GM23338 (cell line): ENCODE data around the gene TMEM53. TPM values are rescaled to one million over a fixed set of nuclear protein-coding genes. Genes with fewer than 3 reads are reported as not detected.

ENCODE experiments used
- ATAC-seq: fragments of 200-7000 bp; cut with Tn5 transposase; 3 replicates; pipeline ENCODE4 v1.9.1; 2020
- DNase-seq: peaks from one replicate; pipeline ENCODE4 v3.0.0-alpha.2; 2015; ENCODE audit warnings: low spot score
- H2AFZ ChIP-seq: fragments of 200-600 bp; sonication (generic); 2 replicates; pipeline ENCODE4 v1.8.0; 2016; ENCODE audit warnings: antibody characterized with exemption, mild to moderate bottlenecking, moderate library complexity
- H3F3A ChIP-seq: fragments of 200-600 bp; sonication (generic); replicated peaks from 2 replicates; pipeline ENCODE4 v1.8.0; 2017; ENCODE audit warnings: antibody characterized with exemption, mixed run types, low read depth
- H3K27ac ChIP-seq: fragments of 200-600 bp; sonication (generic); 2 replicates; pipeline ENCODE4 v1.6.1; 2016; ENCODE audit warnings: low read depth
- H3K27me3 ChIP-seq: fragments of 200-600 bp; sonication (generic); 2 replicates; pipeline ENCODE4 v1.8.0; 2016; ENCODE audit warnings: mild to moderate bottlenecking, mixed run types, moderate library complexity; ENCODE audit not compliant: insufficient read depth
- H3K36me3 ChIP-seq: fragments of 200-600 bp; sonication (generic); 2 replicates; pipeline ENCODE4 v1.8.0; 2016; ENCODE audit warnings: mild to moderate bottlenecking; ENCODE audit not compliant: insufficient read depth
- H3K4me1 ChIP-seq: fragments of 200-600 bp; sonication (generic); 2 replicates; pipeline ENCODE4 v1.8.0; 2016; ENCODE audit warnings: mild to moderate bottlenecking, moderate library complexity; ENCODE audit not compliant: insufficient read depth
- H3K4me2 ChIP-seq: fragments of 200-600 bp; sonication (generic); 2 replicates; pipeline ENCODE4 v1.7.1; 2017; ENCODE audit warnings: mixed run types
- H3K4me3 ChIP-seq: fragments of 200-600 bp; sonication (generic); 2 replicates; pipeline ENCODE4 v1.6.1; 2016; ENCODE audit warnings: mixed run types
- H3K79me2 ChIP-seq: fragments of 200-600 bp; sonication (generic); replicated peaks from 2 replicates; pipeline ENCODE4 v1.8.0; 2017; ENCODE audit warnings: mild to moderate bottlenecking; ENCODE audit not compliant: insufficient read depth
- H3K9me2 ChIP-seq: fragments of 200-600 bp; sonication (generic); 2 replicates; pipeline ENCODE4 v1.8.0; 2017; ENCODE audit not compliant: insufficient read depth
- H4K20me1 ChIP-seq: fragments of 200-600 bp; sonication (generic); replicated peaks from 2 replicates; pipeline ENCODE4 v1.8.0; 2017; ENCODE audit warnings: mild to moderate bottlenecking; ENCODE audit not compliant: insufficient read depth
- H3K27ac Mint-ChIP-seq: 2 replicates; pipeline ENCODE4 v1.8.0; 2020; ENCODE audit warnings: inconsistent platforms, mild to moderate bottlenecking, moderate library complexity, mixed read lengths
- H3K27me3 Mint-ChIP-seq: 3 replicates; pipeline ENCODE4 v1.8.0; 2022; ENCODE audit warnings: low read depth, mild to moderate bottlenecking, moderate library complexity, mixed read lengths, inconsistent platforms; ENCODE audit not compliant: insufficient read depth, poor library complexity
- H3K36me3 Mint-ChIP-seq: 3 replicates; pipeline ENCODE4 v1.8.0; 2021; ENCODE audit warnings: low read depth, mild to moderate bottlenecking, inconsistent platforms, moderate library complexity, mixed read lengths
- H3K4me1 Mint-ChIP-seq: 3 replicates; pipeline ENCODE4 v1.8.0; 2020; ENCODE audit warnings: mild to moderate bottlenecking, inconsistent platforms, mixed read lengths
- H3K4me3 Mint-ChIP-seq: 3 replicates; pipeline ENCODE4 v1.8.0; 2021; ENCODE audit warnings: moderate library complexity, mild to moderate bottlenecking, inconsistent platforms, mixed read lengths
- H3K9me3 Mint-ChIP-seq: 3 replicates; pipeline ENCODE4 v1.8.0; 2020; ENCODE audit warnings: moderate library complexity, mild to moderate bottlenecking, inconsistent platforms, mixed read lengths
- CREB1 ChIP-seq: fragments of 250-450 bp; sonication (Bioruptor Pico); IDR thresholded peaks from 2 replicates; pipeline ENCODE4 v1.5.0; 2020; ENCODE audit warnings: low read depth, mild to moderate bottlenecking, moderate library complexity
- EZH2 ChIP-seq: fragments of 200-600 bp; sonication (generic); IDR thresholded peaks from one replicate; pipeline ENCODE4 v1.8.0; 2017; ENCODE audit warnings: antibody characterized with exemption, mild to moderate bottlenecking, low read depth; ENCODE audit not compliant: unreplicated experiment
- EZH2phosphoT487 ChIP-seq: fragments of 200-600 bp; sonication (generic); IDR thresholded peaks from one replicate; pipeline ENCODE4 v1.8.1; 2018; ENCODE audit warnings: antibody characterized with exemption; ENCODE audit not compliant: unreplicated experiment
- POLR2AphosphoS5 ChIP-seq: IDR thresholded peaks from 2 replicates; pipeline ENCODE4 v1.6.1; 2016; ENCODE audit warnings: antibody characterized with exemption, low read depth
- ZNF331 ChIP-seq: fragments of 250-450 bp; sonication (Bioruptor Pico); IDR thresholded peaks from 2 replicates; pipeline ENCODE4 v1.5.0; 2020; ENCODE audit warnings: low read depth, mild to moderate bottlenecking, moderate library complexity
- ZNF462 ChIP-seq: fragments of 250-450 bp; sonication (Bioruptor Pico); IDR thresholded peaks from 2 replicates; pipeline ENCODE4 v1.5.0; 2020; ENCODE audit warnings: mild to moderate bottlenecking, moderate library complexity
- polyA plus RNA-seq: library from polyadenylated mRNA; unstranded; fragments of >200 nt; fragmentation: Nextera tagmentation; extraction: Ambion mirVana; gene quantifications from 2 replicates; pipeline ENCODE4 v1.2.1, GENCODE V29; 2016
- total RNA-seq: library from RNA; depleted of rRNA; stranded (reverse); fragments of >200 nt; shearing (Covaris generic); gene quantifications from 2 replicates; pipeline ENCODE4 v1.2.3, GENCODE V29; 2014
- TF ChIP-seq, protein P1 (sequence below): IDR thresholded peaks from 2 replicates; pipeline ENCODE4 v1.6.1; 2016; ENCODE audit warnings: antibody characterized with exemption
- TF ChIP-seq, protein P2 (sequence below): IDR thresholded peaks from one replicate; pipeline ENCODE4 v1.6.1; 2018; ENCODE audit warnings: antibody characterized with exemption; ENCODE audit not compliant: unreplicated experiment
- TF ChIP-seq, protein P3 (sequence below), 2 experiments: fragments of 200-600 bp in 1 of 2; sonication (generic) in 1 of 2; conservative IDR thresholded peaks; 2 replicates each; pipeline versions ENCODE4 v1.5.1 to v1.6.1; 2016 to 2017; ENCODE audit warnings: antibody characterized with exemption in 2 of 2, low read depth in 2 of 2, mild to moderate bottlenecking in 2 of 2, moderate library complexity in 1 of 2

Gene TMEM53
- total and polyA plus RNA-seq, 2 experiments from 2014 or later, result 15.4 to 20.8 TPM

DNA sequence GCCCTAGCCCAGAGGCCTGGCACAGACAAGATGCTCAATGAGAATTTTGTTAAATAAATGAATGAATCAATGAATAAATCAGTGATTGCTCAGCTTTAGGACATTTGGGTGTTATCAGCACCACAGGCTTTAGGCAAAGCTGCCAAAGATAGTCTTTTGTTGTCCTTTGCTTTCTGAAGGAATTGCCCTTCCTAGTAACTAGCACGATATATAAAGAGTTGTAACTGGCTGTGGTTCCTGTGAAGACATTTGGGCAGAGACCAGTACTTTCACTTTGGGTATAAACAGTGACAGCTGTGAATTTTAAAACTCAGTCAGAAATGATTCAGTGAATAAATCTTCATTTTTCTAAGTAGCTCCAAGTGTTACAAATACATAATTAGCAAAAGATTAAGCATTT lies 43.4 kb upstream of the TMEM53 start:
- H3K27ac ChIP-seq, result no peak overlapping the region
- no peaks in the 10 kb centered on the region for H3K27me3 ChIP-seq
- no peak overlapping the region for H3K4me3 ChIP-seq
- H3K4me3 Mint-ChIP-seq, result no peak overlapping the region
- H3K9me2 ChIP-seq, result no peaks in the 10 kb centered on the region
- H3K36me3 Mint-ChIP-seq, result no peaks in the 10 kb centered on the region
- no peaks in the 10 kb centered on the region for H3K4me1 Mint-ChIP-seq
- no peak overlapping the region for H3K4me2 ChIP-seq
- DNase-seq (no peak), ATAC-seq (no peak)
- no peaks in the 10 kb centered on the region; the same call in 2 of the 3 replicates for H3K9me3 Mint-ChIP-seq
- no peaks in the 10 kb centered on the region for H3K4me1 ChIP-seq
- no peaks in the 10 kb centered on the region for H3K79me2 ChIP-seq
- H3K36me3 ChIP-seq, result no peaks in the 10 kb centered on the region
- TF ChIP-seq ZNF331 (CRISPR knock-in tag) (no peak), EZH2 (no peak)
- no peak overlapping the region for H3K27ac Mint-ChIP-seq
- 0 out of 2 replicates have a peak, but pooled peaks cover 3% of the 10 kb centered on the region for H3F3A ChIP-seq
- no peaks in the 10 kb centered on the region for H4K20me1 ChIP-seq
- H3K27me3 Mint-ChIP-seq, result peaks cover 10% of the 10 kb centered on the region
- H2AFZ ChIP-seq, result no peak overlapping the region

DNA sequence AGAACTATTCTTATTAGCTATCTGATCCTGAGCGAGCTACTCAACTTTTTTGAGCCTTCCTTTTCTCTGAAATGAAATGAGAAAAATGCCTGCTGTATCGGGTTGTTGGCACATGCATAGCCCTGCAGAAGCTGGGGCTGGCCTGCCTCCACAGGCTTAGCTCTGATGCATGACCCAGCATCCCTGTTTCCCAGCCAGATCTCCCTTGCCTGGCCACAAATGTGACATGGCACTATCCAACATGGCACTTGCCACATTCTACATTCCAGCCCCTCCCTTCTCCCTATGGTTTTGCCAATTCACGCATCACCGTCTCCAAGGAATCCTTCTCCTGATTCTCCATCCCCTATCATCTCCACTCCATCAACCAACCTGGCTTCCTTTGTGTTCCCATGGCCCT lies 42.9 kb upstream of the TMEM53 start:
- DNase-seq, result no peak
- H3K27ac Mint-ChIP-seq, result no peak overlapping the region
- no peak for ATAC-seq
- TF ChIP-seq ZNF462 (CRISPR knock-in tag) (no peak), CREB1 (CRISPR knock-in tag) (no peak), ZNF331 (CRISPR knock-in tag) (no peak), POLR2AphosphoS5 (no peak), EZH2phosphoT487 (no peak), EZH2 (no peak)
- TF ChIP-seq, protein P1, sequence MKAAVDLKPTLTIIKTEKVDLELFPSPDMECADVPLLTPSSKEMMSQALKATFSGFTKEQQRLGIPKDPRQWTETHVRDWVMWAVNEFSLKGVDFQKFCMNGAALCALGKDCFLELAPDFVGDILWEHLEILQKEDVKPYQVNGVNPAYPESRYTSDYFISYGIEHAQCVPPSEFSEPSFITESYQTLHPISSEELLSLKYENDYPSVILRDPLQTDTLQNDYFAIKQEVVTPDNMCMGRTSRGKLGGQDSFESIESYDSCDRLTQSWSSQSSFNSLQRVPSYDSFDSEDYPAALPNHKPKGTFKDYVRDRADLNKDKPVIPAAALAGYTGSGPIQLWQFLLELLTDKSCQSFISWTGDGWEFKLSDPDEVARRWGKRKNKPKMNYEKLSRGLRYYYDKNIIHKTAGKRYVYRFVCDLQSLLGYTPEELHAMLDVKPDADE, result no peak
- TF ChIP-seq, protein P2, sequence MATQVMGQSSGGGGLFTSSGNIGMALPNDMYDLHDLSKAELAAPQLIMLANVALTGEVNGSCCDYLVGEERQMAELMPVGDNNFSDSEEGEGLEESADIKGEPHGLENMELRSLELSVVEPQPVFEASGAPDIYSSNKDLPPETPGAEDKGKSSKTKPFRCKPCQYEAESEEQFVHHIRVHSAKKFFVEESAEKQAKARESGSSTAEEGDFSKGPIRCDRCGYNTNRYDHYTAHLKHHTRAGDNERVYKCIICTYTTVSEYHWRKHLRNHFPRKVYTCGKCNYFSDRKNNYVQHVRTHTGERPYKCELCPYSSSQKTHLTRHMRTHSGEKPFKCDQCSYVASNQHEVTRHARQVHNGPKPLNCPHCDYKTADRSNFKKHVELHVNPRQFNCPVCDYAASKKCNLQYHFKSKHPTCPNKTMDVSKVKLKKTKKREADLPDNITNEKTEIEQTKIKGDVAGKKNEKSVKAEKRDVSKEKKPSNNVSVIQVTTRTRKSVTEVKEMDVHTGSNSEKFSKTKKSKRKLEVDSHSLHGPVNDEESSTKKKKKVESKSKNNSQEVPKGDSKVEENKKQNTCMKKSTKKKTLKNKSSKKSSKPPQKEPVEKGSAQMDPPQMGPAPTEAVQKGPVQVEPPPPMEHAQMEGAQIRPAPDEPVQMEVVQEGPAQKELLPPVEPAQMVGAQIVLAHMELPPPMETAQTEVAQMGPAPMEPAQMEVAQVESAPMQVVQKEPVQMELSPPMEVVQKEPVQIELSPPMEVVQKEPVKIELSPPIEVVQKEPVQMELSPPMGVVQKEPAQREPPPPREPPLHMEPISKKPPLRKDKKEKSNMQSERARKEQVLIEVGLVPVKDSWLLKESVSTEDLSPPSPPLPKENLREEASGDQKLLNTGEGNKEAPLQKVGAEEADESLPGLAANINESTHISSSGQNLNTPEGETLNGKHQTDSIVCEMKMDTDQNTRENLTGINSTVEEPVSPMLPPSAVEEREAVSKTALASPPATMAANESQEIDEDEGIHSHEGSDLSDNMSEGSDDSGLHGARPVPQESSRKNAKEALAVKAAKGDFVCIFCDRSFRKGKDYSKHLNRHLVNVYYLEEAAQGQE, result no peak
- TF ChIP-seq, protein P3, sequence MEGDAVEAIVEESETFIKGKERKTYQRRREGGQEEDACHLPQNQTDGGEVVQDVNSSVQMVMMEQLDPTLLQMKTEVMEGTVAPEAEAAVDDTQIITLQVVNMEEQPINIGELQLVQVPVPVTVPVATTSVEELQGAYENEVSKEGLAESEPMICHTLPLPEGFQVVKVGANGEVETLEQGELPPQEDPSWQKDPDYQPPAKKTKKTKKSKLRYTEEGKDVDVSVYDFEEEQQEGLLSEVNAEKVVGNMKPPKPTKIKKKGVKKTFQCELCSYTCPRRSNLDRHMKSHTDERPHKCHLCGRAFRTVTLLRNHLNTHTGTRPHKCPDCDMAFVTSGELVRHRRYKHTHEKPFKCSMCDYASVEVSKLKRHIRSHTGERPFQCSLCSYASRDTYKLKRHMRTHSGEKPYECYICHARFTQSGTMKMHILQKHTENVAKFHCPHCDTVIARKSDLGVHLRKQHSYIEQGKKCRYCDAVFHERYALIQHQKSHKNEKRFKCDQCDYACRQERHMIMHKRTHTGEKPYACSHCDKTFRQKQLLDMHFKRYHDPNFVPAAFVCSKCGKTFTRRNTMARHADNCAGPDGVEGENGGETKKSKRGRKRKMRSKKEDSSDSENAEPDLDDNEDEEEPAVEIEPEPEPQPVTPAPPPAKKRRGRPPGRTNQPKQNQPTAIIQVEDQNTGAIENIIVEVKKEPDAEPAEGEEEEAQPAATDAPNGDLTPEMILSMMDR (conservative IDR thresholded peaks at IDR 0.05; ENCODE audit: low read depth in 2 of 2), result no peak

More for the DNA sequence above, 42.9 kb upstream of the TMEM53 start:
- Mint-ChIP-seq H3K4me3 (no peak overlapping the region), H3K36me3 (no peaks in the 10 kb centered on the region), H3K9me3 (no peaks in the 10 kb centered on the region; the same call in 2 of the 3 replicates), H3K27me3 (peaks cover 10% of the 10 kb centered on the region), H3K4me1 (no peaks in the 10 kb centered on the region)
- Histone ChIP-seq H3K4me1 (no peaks in the 10 kb centered on the region), H4K20me1 (no peaks in the 10 kb centered on the region), H3K27me3 (no peaks in the 10 kb centered on the region), H3K79me2 (no peaks in the 10 kb centered on the region), H3K9me2 (no peaks in the 10 kb centered on the region), H3K36me3 (no peaks in the 10 kb centered on the region), H3K4me3 (no peak overlapping the region), H3K4me2 (no peak overlapping the region), H3F3A (0 out of 2 replicates have a peak, but pooled peaks cover 3% of the 10 kb centered on the region), H2AFZ (no peak overlapping the region), H3K27ac (no peak overlapping the region)
